ENCODE results near the gene SAYSD1. TPM values are rescaled to one million over a fixed set of nuclear protein-coding genes. Genes with fewer than 3 reads are reported as not detected.
A peak's percentile ranks its signal among the peaks of the same experiment; 100 is the strongest.

SAYSD1 gene
- polyA plus RNA-seq, 3 donors: 4.3 to 15.5 (median 12.0) TPM

GRCh38 chr6:39118921-39119320 lies 3.9 kb upstream of the SAYSD1 start:
- H3K27ac ChIP-seq (ENCODE audit: low read depth in 1 of 2, low read length in 2 of 2): no peak overlapping the region
- no peak for DNase-seq
- H3K4me3 ChIP-seq (replicated peaks in 1 of 3; ENCODE audit: low read depth in 2 of 3, low read length in 3 of 3): no peak overlapping the region
- H3K4me1 ChIP-seq (ENCODE audit: control insufficient read depth in 1 of 2, insufficient read depth in 2 of 2, low read length in 2 of 2): peaks cover 12 to 15% of the 10 kb centered on the region in 2 donors
- H3K4me2 ChIP-seq (replicated peaks; ENCODE audit: extremely low read depth, low read length, poor library complexity, severe bottlenecking): no peak overlapping the region
- no CpG with 5 or more reads among the region's 4 CpGs for WGBS (ENCODE audit: insufficient coverage)
- H3K9me3 ChIP-seq (replicated peaks in 1 of 2; ENCODE audit: control insufficient read depth in 1 of 2, insufficient read depth in 1 of 2, low read length in 2 of 2): no peaks in the 10 kb centered on the region
- H3K27me3 ChIP-seq (ENCODE audit: control insufficient read depth in 2 of 2, insufficient read depth in 2 of 2, low read length in 2 of 2): no peaks in the 10 kb centered on the region
- peaks cover 0 to 12% (median 5%) of the 10 kb centered on the region in 3 donors for H3K27me3 Mint-ChIP-seq (ENCODE audit: low read depth in 3 of 3)
- peaks cover 13% of the 10 kb centered on the region for H3K4me1 Mint-ChIP-seq
- no peak overlapping the region for H3K27ac Mint-ChIP-seq
- intact Hi-C loops (cut with micrococcal nuclease): no loop called here
- H3K79me2 ChIP-seq (ENCODE audit: insufficient read depth, low read length): no peaks in the 10 kb centered on the region
- no peaks in the 10 kb centered on the region for H3K36me3 Mint-ChIP-seq
- H3K36me3 ChIP-seq (replicated peaks in 1 of 2; ENCODE audit: control insufficient read depth in 1 of 2, insufficient read depth in 2 of 2, low read length in 2 of 2): no peaks in the 10 kb centered on the region
- no peak overlapping the region for H2AFZ ChIP-seq (ENCODE audit: insufficient read depth, low read depth, low read length, poor library complexity, severe bottlenecking)
- no peak overlapping the region for H3K4me3 Mint-ChIP-seq
- no peak for TF ChIP-seq CTCF (IDR thresholded peaks at IDR 0.05)
- peaks cover 0 to 4% (median 0%) of the 10 kb centered on the region in 7 donors for H3K9me3 Mint-ChIP-seq
- no peaks in the 10 kb centered on the region for H4K20me1 ChIP-seq (ENCODE audit: insufficient read depth, low read length)
- no peak overlapping the region for H3K9ac ChIP-seq (ENCODE audit: insufficient read depth, low read length, poor library complexity, severe bottlenecking)

DNA sequence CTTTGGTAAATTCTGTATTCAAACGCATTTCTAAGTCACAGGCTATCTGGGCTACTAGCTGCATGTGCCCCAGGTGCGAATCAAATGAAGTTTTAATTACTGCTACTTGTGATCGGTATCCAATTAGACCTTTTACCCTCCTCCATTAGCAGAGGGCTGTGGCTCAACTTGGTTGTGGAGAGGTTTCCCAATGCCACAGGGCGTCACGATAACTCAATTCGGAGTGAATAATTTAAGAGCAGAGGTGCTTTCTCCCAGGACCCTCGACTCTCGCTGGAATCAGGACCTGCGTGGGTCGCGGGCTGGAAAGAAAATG lies 640 bp downstream of the SAYSD1 start:
- peaks cover 4 to 10% of the 10 kb centered on the region in 2 donors for H3K36me3 ChIP-seq (replicated peaks in 1 of 2; ENCODE audit: control insufficient read depth in 1 of 2, insufficient read depth in 2 of 2, low read length in 2 of 2)
- no peak for DNase-seq
- H2AFZ ChIP-seq (ENCODE audit: insufficient read depth, low read depth, low read length, poor library complexity, severe bottlenecking): peak overlapping the region; percentile 85
- no peaks in the 10 kb centered on the region for H3K27me3 ChIP-seq (ENCODE audit: control insufficient read depth in 2 of 2, insufficient read depth in 2 of 2, low read length in 2 of 2)
- Mint-ChIP-seq H3K4me3 (peak overlapping the region; percentile 89 to 92), H3K27me3 (ENCODE audit: low read depth in 3 of 3) (no peaks in the 10 kb centered on the region), H3K4me1 (peaks cover 35% of the 10 kb centered on the region), H3K27ac (peak overlapping the region; percentile 84 to 93 (median 92)), H3K9me3 (no peaks in the 10 kb centered on the region), H3K36me3 (peaks cover 6% of the 10 kb centered on the region in 2 donors)
- peak overlapping the region; percentile 56 to 85 (median 80) for H3K4me3 ChIP-seq (replicated peaks in 1 of 3; ENCODE audit: low read depth in 2 of 3, low read length in 3 of 3)
- H3K9me3 ChIP-seq (replicated peaks in 1 of 2; ENCODE audit: control insufficient read depth in 1 of 2, insufficient read depth in 1 of 2, low read length in 2 of 2): no peaks in the 10 kb centered on the region
- peak overlapping the region; percentile 90 for H3K4me2 ChIP-seq (replicated peaks; ENCODE audit: extremely low read depth, low read length, poor library complexity, severe bottlenecking)
- peak overlapping the region; percentile 89 to 91 for H3K27ac ChIP-seq (ENCODE audit: low read depth in 1 of 2, low read length in 2 of 2)
- H4K20me1 ChIP-seq (ENCODE audit: insufficient read depth, low read length): no peaks in the 10 kb centered on the region
- peaks cover 13 to 31% of the 10 kb centered on the region in 2 donors for H3K4me1 ChIP-seq (ENCODE audit: control insufficient read depth in 1 of 2, insufficient read depth in 2 of 2, low read length in 2 of 2)
- WGBS (ENCODE audit: insufficient coverage): 0% methylated on average over 8 of the region's 11 CpGs
- TF ChIP-seq CTCF (IDR thresholded peaks at IDR 0.05): no peak
- H3K9ac ChIP-seq (ENCODE audit: insufficient read depth, low read length, poor library complexity, severe bottlenecking): peak overlapping the region; percentile 92
- H3K79me2 ChIP-seq (ENCODE audit: insufficient read depth, low read length): no peaks in the 10 kb centered on the region
- intact Hi-C loops (cut with micrococcal nuclease): no loop called here

Data from CD14-positive monocyte (primary cell).